NB4 (cell line): ENCODE data around the gene PCGF1.
"Not testable (repeated sequence)": the region's sequence is repeated elsewhere in the genome, so short reads cannot be mapped to it uniquely, and the experiment has no call there.

ENCODE experiments used
- DNase-seq: peaks from one replicate; pipeline ENCODE4 v3.0.0; 2010; ENCODE audit warnings: low read depth
- H3K4me3 ChIP-seq: one replicate; pipeline ENCODE4 v1.5.1; 2011; ENCODE audit warnings: mild to moderate bottlenecking, low read depth, low read length, moderate library complexity
- MYC ChIP-seq: IDR thresholded peaks from 2 replicates; pipeline ENCODE4 v1.6.1; 2011; ENCODE audit warnings: low read depth, low read length
- POLR2A ChIP-seq: IDR thresholded peaks from 2 replicates; pipeline ENCODE4 v1.6.1; 2011; ENCODE audit warnings: mild to moderate bottlenecking; ENCODE audit not compliant: insufficient read length; ENCODE audit errors: extremely low read depth
- TF ChIP-seq, protein P1 (sequence below): IDR thresholded peaks from one replicate; pipeline ENCODE4 v1.5.1; 2012; ENCODE audit warnings: low read depth, low read length
- TF ChIP-seq, protein P2 (sequence below): IDR thresholded peaks from 2 replicates; pipeline ENCODE4 v1.6.1; 2011; ENCODE audit warnings: low read depth, low read length

Gene PCGF1

DNA sequence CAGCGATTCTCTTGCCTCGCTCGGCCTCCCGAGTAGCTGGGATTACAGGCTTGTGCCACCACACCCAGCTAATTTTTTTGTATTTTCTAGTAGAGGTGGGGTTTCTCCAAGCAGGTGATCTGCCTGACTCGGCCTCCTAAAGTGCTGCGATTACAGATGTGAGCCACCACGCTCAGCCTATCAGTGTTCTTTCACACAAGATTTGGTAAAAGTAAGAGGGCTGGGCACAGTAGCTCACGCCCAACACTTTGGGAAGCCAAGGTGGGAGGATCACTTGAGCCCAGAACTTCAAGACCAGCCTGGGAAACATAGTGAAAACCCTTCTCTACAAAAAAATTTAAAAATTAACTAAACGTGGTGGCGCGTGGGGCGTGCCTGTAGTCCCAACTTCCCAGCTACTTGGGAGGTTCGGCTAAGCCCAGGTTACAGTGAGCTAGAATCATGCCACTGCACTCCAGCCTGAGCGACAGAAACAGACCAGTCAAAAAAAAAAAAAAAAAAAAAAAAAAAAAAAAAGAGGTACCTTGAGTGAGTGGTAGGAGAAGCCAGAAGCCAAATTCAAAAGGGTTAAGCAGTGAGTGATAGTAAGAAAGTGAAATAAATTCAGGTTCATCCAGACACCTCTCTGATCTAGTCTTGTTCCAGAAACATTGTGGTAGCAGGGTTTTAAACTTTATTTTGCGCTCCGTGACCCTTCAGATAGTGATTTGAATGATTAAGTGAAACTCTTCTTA is 36.0 kb downstream of the PCGF1 start:
- TF ChIP-seq MYC, result no peak
- TF ChIP-seq, protein P1, sequence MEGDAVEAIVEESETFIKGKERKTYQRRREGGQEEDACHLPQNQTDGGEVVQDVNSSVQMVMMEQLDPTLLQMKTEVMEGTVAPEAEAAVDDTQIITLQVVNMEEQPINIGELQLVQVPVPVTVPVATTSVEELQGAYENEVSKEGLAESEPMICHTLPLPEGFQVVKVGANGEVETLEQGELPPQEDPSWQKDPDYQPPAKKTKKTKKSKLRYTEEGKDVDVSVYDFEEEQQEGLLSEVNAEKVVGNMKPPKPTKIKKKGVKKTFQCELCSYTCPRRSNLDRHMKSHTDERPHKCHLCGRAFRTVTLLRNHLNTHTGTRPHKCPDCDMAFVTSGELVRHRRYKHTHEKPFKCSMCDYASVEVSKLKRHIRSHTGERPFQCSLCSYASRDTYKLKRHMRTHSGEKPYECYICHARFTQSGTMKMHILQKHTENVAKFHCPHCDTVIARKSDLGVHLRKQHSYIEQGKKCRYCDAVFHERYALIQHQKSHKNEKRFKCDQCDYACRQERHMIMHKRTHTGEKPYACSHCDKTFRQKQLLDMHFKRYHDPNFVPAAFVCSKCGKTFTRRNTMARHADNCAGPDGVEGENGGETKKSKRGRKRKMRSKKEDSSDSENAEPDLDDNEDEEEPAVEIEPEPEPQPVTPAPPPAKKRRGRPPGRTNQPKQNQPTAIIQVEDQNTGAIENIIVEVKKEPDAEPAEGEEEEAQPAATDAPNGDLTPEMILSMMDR, result no peak
- TF ChIP-seq POLR2A, result no peak
- TF ChIP-seq, protein P2, sequence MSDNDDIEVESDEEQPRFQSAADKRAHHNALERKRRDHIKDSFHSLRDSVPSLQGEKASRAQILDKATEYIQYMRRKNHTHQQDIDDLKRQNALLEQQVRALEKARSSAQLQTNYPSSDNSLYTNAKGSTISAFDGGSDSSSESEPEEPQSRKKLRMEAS, result no peak
- H3K4me3 ChIP-seq, result peak overlapping the region; percentile 94
- no peak for DNase-seq

DNA sequence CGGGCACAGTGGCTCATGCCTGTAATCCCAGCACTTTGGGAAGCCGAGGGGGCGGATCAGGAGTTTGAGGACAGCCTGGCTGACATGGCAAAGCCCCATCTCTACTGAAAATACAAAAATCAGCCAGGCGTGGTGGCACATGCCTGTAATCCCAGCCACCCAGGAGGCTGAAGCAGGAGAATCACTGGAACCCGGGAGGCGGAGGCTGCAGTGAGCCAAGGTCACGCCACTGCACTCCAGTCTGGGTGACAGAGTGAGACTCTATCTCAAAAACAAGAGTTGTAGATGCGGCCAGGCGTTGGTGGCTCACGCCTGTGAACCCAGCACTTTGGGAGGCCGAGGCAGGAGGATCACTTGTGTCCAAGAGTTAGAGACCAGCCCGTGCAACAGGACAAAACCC is 36.8 kb downstream of the PCGF1 start:
- not testable (repeated sequence) for H3K4me3 ChIP-seq, DNase-seq

DNA sequence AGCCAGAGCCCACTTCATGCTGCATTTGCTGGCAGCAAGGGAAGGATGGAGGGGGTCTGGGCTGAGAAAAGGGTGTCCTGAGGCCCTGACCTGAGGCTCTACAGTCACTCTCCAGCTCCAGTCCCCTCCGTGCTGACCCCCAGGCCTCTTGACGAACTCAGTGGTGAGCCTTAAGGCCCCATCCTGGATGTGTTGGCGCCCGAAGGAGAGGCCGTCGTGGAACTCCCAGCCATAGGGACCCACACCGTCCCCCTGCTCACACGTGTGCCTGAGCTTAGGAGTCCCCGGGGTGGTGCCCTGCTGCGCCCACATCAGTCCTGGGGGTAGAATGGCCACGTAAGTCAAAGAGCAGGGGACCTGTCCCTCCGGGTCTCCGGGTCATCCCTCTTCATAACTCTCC is 43.1 kb downstream of the PCGF1 start:
- H3K4me3 ChIP-seq, result peak overlapping the region; percentile 80
- peak; percentile 46 for DNase-seq
- TF ChIP-seq, protein P2, result peak; percentile 27; the same call in 1 of the 2 replicates
- no peak for TF ChIP-seq MYC

DNA sequence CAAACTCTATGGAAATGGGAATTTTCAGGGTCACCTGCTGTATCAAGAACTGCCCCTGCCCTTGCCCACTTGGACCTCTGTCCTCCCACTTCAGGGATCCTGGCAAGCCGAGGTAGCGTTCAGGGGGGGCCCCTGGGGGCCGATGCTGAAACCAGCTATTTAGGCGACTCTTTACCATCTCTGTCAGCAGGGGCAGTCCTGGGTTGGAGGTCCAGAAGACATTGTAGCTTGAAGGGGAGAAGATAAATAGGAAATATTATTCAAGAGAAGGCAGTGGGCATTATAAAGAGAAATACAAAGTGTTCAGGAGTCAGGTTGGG is 44.7 kb downstream of the PCGF1 start:
- no peak for DNase-seq
- no peak overlapping the region for H3K4me3 ChIP-seq
- TF ChIP-seq, protein P2, result no peak
- TF ChIP-seq, protein P1, result no peak
- TF ChIP-seq POLR2A, result no peak
- TF ChIP-seq MYC, result no peak

DNA sequence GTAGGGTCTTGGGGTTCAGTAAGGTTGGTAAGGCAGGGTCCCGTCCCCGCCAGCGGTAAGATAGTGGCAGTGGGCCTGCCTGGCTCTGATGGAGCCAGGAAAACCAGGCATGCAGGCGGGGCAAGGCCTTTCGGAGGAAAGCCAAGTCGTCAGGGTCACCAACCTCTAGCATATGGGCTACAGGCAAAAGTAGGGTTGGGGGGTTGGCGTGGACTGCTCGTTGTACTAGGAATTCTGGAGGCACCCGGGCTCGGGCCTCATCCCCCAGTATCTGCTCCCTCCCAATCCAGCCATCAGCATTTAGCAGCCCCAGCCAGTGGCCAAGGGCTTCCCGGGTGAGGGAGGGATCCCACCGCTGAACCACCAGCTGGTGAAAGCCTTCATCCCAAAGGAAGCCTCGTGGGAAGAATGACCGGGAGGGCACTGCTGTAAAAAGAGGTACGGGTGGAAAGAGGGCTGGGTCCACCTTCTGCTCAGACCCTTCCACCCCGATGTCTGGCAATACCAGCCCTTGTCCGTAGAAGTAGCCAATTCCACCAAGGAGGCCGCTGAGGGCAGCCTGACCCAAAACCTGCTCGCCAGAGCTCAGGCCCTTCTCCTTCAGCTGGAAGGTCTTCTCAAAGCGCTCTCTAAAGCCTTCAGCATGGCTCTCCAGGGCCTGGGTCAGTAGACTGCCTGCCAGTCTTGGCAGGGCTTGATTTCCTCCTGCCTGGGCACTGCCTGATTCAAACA is 45.3 kb downstream of the PCGF1 start:
- DNase-seq, result no peak
- no peak overlapping the region for H3K4me3 ChIP-seq
- no peak for TF ChIP-seq MYC
- TF ChIP-seq, protein P2, result no peak

DNA sequence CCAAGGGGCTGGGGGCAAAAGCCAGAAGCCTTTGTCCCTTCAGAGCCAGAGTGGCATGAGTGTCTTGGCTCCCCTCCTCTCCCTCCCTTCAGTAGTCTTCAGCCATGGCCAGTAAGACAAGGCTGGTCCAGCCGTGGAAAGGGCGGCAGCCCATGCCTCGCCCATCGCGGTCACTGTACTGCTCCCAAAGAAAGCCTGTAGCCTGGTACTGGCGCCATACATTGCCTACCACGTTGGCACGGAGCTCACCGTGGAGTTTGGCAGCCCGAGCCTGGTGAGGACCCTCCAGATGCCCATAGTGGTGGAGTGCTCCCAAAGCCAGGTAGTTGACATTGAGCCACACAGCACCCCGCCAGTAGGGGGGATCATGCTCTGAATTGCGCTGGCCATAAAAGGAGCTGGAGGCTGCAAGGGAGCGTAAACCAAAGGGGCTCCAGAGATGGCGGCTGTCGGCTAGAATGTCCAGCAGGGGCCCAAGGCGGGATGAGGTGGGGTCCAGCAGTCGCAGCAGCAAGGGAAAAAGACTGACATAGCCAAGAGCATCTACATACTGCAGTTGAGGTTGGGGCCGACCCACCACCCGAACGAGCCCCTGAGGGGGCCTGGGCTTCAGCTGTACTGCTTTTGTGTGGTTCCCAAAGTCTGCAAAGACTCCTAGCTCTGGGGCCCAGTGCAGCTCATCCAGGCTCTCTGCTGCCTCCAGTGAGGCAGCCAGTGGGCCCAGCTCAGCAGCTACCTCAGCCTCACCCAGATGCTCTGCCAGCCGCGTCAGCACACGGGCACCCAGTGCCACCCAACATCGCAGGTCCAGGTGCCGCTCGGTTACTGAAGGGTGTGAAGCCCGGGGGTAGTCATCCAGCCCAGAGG is 46.1 kb downstream of the PCGF1 start:
- H3K4me3 ChIP-seq, result no peak overlapping the region
- TF ChIP-seq, protein P1, result peak; percentile 49
- TF ChIP-seq POLR2A, result no peak
- peak; percentile 56 for DNase-seq

DNA sequence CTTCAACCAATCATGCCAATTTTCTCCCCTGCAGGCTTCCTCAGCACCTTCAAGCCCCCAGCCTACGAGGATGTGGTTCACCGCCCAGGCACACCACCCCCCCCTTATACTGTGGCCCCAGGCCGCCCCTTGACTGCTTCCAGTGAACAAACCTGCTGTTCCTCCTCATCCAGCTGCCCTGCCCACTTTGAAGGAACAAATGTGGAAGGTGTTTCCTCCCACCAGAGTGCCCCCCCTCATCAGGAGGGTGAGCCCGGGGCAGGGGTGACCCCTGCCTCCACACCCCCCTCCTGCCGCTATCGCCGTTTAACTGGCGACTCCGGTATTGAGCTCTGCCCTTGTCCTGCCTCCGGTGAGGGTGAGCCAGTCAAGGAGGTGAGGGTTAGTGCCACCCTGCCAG is 47.3 kb downstream of the PCGF1 start:
- H3K4me3 ChIP-seq, DNase-seq: not testable (repeated sequence)

DNA sequence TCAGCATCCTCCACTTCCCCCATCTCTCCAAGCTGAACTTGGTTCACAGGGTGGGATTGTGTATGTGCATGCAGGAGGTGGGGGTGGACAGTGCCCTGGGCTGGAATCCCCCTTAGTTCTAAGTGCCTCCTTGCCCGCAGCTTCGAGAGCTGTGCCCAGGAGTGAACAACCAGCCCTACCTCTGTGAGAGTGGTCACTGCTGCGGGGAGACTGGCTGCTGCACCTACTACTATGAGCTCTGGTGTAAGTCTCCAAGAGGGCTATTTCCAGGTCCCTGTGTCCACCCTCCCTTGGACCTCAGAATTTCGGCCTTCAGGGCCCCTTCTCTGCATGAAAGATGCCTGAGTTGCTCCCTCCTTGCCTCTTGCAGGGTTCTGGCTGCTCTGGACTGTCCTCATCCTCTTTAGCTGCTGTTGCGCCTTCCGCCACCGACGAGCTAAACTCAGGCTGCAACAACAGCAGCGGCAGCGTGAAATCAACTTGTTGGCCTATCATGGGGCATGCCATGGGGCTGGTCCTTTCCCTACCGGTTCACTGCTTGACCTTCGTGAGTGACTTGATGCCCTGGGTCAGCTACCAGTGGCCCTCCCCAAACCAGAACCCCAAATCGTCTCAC is 47.9 kb downstream of the PCGF1 start:
- peak overlapping the region; percentile 91 for H3K4me3 ChIP-seq
- not testable (repeated sequence) for DNase-seq
